T follicular helper cell (primary cell): ENCODE measurements around the gene SYVN1.

Experiments
- DNase-seq: peaks from one replicate; pipeline ENCODE4 v3.0.0-alpha.2; 2020; ENCODE audit warnings: low read depth

Gene SYVN1

GRCh38 chr11:65112546-65113360 lies 21.6 kb downstream of the SYVN1 start:
- DNase-seq, result peak; percentile 68

GRCh38 chr11:65111744-65112545 lies 22.4 kb downstream of the SYVN1 start, which contains the start of gene TM7SF2:
TSS of gene TM7SF2 (plus strand) at chr11:65111872. CDS start at chr11:65112016, 144 bp downstream.
- peak; percentile 93 for DNase-seq

GRCh38 chr11:65111159-65111743 lies 23.1 kb downstream of the SYVN1 start:
- DNase-seq, result no peak

- DNase-seq, result peak; percentile 93
These were observed 23.9 kb downstream of the SYVN1 start for GRCh38 chr11:65110354-65110861.

GRCh38 chr11:65109231-65110198 lies 24.8 kb downstream of the SYVN1 start:
- DNase-seq, result no peak

- DNase-seq, result no peak
These were observed 25.7 kb downstream of the SYVN1 start for GRCh38 chr11:65108469-65109123.

GRCh38 chr11:65107751-65108468 lies 26.4 kb downstream of the SYVN1 start:
- no peak for DNase-seq

GRCh38 chr11:65107078-65107477 lies 27.2 kb downstream of the SYVN1 start:
- no peak for DNase-seq

GRCh38 chr11:65104628-65105027 lies 29.7 kb downstream of the SYVN1 start:
- no peak for DNase-seq

- no peak for DNase-seq
These were observed 30.8 kb downstream of the SYVN1 start for GRCh38 chr11:65103476-65103875.

- DNase-seq, result no peak
These were observed 31.9 kb downstream of the SYVN1 start for GRCh38 chr11:65102142-65103095.

- DNase-seq, result no peak
These were observed 33.5 kb downstream of the SYVN1 start for GRCh38 chr11:65100674-65101350.

- no peak for DNase-seq
These were observed 37.4 kb downstream of the SYVN1 start for GRCh38 chr11:65096926-65097325.

GRCh38 chr11:65095974-65096806 lies 38.1 kb downstream of the SYVN1 start, which contains the start of gene VPS51:
TSS of gene VPS51 (plus strand) at chr11:65096214. CDS start at chr11:65096251, 37 bp downstream.
- peak; percentile 80 for DNase-seq

GRCh38 chr11:65095427-65095826 lies 38.9 kb downstream of the SYVN1 start:
- no peak for DNase-seq

GRCh38 chr11:65090628-65091027 lies 43.7 kb downstream of the SYVN1 start:
- DNase-seq, result no peak

GRCh38 chr11:65089621-65090020 lies 44.7 kb downstream of the SYVN1 start:
- DNase-seq, result no peak
